GM12892 (cell line): ENCODE measurements around the gene ARHGAP27.

ENCODE experiments used
- POLR2A ChIP-seq: IDR thresholded peaks from 2 replicates; pipeline ENCODE4 v1.6.1; 2011; ENCODE audit warnings: low read depth, low read length, control low read depth
- POLR2AphosphoS5 ChIP-seq: IDR thresholded peaks from 2 replicates; pipeline ENCODE4 v1.6.1; 2011; ENCODE audit warnings: low read depth, low read length, control low read depth
- TAF1 ChIP-seq: IDR thresholded peaks from 2 replicates; pipeline ENCODE4 v1.6.1; 2011; ENCODE audit warnings: low read depth, mild to moderate bottlenecking, control low read depth, low read length, borderline replicate concordance

DNA sequence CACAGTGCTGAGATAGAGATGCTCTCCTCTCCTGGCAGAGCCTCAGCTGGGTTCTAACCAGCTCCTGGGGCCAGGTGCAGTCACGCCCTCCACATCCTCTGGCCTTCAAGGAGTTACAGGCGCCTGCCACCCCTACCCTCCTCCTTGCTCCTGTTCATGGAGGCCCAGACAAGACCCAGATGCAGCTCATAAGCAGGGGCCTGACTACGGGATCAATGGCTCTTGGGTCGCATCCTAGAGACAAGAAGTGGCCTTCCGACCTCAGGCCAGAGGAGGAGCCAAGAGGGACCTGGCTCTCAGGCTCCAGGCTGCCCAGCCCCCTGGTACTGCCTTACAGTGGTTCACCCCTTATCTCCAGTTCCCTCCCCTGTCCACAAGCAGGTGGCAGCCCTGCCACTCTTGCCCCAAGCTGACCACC is 23.0 kb downstream of the ARHGAP27 start:
- TF ChIP-seq TAF1 (no peak), POLR2A (no peak), POLR2AphosphoS5 (no peak)
